CD4-positive, alpha-beta T cell treated with Interferon gamma for 1 hour (primary cell): Measurements from ENCODE around the gene LRRC3B.
"Not testable (repeated sequence)": the region's sequence is repeated elsewhere in the genome, so short reads cannot be mapped to it uniquely, and the experiment has no call there.

Experiments used
- DNase-seq: peaks from one replicate; pipeline ENCODE4 v3.0.0-alpha.2; 2020

Gene LRRC3B, protein sequence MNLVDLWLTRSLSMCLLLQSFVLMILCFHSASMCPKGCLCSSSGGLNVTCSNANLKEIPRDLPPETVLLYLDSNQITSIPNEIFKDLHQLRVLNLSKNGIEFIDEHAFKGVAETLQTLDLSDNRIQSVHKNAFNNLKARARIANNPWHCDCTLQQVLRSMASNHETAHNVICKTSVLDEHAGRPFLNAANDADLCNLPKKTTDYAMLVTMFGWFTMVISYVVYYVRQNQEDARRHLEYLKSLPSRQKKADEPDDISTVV

DNA sequence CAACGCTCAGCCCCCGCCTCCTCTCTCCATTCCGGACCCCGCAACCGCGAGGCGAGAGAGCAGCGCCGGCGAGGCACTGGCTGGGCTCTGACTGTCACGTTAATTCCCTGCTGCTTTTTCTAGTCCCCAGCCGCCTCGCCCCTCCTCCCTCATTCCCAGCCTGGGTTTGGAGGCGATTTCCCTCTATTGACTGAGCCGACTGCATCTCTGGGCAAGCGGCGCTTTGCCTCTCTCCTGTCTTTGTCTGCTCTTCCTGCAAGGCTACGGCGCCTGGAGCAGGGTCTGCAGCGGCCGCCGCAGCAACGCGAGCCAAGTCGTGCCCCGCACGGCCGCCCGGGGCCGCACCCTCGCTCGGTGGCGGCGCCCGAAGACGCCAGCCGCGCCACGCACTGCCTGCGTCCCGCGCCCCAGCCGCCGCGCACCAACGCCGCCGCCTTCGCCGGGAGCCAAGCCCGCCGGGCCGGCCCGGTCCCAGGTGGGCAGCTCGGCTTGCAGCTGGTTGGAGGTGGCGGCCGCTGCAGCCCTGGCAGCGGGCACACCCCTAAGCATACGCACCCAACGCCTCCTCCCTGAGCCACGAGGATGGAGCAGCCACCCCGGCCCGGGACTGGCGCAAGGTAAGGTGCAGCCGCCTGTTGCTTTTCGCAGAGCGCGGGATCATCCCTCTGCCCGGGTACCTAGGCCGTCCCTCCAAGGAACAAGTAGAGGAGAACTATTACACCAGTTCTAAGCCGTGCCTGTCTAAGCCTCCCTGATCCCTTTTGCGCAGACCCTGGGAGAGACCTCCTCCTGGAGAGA, at the start of gene LRRC3B:
LRRC3B (plus strand) TSS at position 152 of the 798 bp plus-strand sequence. CDS start 86,901 bp downstream, outside the sequence.
- DNase-seq = no peak

DNA sequence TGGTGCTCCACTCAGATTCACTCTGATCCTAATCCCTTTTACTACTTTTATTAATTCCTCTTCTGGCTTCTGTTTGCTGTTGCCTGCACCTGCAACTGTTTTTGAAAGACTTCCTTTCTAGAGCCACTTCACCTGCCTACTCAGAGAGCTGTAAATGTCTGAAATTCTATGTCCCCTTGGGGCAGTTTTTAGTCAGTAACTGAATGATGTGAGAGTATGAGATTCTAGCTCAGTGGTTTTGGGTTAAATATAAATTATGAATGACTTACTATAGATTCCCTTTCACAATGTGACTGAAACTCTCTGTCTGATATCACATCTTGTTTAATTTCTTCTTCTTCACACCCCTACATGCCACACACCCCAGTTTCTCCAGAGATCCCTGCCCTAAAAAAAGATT, 47.8 kb upstream of the LRRC3B start:
- no peak for DNase-seq

DNA sequence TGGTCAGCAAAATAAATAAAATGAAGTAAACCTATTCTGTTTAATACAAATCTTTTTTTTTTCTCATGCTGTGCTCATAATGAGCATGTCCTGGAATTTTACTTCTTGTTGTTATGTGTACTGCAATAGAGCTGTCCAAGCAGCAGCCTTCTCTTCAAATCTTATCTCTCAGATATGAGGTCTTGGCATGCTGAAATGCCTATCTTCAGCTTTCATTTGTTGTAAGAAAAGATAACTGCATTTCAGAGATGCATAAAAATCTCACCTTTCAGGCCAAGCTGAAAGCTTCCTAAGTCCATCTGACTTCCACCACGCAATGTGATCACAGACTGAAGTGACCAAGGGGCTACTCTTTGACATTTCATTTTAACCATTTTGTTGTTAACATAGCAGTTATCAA, 43.5 kb upstream of the LRRC3B start:
- DNase-seq = no peak

DNA sequence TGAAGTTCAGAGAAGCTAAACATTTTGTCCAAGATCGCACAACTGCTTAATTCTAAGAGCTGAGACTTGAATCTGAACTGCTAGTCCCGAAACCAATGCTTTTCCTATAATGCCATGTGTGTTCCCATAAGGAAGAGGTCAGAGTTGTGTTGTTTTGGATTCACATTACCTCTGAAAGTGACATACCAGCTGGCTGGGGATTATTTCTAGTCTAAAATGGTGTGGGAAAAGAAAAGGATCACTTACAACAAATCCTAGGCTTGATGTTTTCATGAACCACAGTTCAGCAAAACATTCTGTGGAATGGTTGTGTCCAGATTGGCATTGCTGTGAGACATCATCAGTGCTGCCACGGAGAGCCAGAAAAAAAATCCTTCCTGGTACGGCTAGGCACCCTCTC, 35.0 kb upstream of the LRRC3B start:
- no peak for DNase-seq

DNA sequence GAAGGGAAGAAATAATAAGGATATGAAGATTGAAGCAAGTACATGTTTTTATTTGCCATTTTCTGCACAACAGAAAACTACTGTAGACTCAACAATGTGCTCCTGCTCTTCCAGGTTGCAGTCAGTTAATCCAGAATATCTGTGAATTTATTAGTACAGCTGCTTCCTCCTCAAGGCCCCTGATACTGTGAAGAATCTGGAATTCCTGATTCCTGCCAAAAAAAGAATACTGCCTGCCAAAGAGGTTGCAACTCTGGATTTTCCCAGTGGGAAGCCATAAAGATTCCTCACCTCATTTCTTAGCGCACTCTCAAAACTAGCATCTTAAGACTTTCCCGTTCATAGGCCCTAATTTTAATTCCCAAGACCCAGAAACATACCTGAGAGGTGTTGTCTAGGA, 33.6 kb upstream of the LRRC3B start:
- no peak for DNase-seq

DNA sequence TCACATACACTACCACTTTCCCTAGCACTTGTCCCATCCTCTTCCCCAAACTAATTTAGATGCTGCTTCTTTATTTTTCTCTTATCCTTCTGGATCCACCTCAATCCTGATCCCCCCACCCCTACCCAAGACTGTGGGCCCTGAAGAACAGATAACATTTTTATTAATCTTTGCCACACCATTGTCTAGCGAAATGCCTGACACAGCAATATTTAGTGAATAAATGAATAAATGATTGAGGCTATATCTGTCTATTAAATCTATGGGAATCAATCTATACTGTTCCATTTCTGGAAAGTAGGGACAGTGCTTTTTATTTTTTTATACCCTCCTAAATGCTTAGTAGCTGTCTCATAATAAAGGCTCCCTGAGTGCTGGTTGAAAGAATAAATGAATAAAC, 32.9 kb upstream of the LRRC3B start:
- DNase-seq = no peak

DNA sequence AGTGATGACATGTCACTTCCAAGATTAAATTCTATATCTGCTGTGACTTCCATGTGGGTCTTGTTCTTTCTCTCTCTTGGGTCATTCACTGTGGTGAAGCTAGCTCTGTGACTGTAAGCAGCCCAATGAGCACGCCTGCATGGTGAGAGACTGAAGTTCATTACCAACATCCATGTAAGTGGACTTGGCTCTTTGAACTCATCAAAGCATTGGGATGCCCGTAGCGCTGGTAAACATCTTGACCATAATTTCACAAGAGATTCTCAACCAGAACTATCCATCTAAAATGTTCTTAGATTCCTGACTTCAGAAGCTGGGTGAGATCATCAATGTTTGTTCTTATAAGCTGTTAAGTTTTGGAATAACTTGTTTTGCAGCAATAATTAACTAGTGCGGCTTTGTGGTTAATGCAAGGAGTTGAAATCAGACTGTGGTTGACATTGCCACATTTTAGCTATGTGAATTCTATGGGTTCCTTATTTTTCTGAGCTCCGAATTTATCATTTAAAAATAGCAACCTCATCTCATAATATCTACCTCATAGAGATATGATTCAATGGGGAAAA, 31.6 kb upstream of the LRRC3B start:
- DNase-seq = no peak

DNA sequence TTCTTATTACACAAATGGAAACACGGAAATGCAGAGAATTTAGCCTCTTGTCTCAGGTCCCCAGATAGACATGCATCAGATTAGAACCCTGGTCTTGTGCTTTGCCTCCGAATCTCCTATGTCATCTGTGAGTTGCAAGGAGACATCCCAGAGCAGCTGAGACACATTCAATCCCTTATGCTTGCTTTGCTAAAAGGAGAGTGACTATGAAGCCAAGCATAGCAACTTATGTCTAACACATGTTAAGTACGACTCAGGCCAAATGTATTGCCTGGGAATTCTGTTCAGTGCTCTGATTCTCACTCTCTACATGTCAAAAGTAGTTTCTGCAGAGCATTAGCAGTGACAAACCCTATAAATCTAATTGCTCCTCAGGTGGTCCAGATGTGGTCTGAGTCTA, 30.6 kb upstream of the LRRC3B start:
- no peak for DNase-seq

DNA sequence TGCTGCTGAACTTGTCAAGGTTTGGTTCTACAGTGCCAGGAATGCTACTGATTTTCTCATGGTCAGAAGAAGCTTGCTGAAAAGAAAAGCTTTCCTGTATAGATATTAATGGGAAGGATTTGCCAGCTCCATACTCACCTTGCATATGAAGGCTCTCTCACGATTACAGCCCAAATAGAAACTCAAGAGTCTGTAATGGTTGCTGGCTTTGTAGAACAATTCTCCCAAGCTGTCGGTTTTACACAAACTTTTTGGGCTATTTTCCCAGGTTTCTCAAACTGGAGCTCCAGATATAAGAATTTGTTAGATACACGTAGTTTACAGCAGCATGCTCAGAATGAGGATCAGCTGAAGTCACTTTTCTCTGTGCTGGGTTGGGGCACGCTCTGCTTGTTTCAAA, 30.1 kb upstream of the LRRC3B start:
- DNase-seq = no peak

DNA sequence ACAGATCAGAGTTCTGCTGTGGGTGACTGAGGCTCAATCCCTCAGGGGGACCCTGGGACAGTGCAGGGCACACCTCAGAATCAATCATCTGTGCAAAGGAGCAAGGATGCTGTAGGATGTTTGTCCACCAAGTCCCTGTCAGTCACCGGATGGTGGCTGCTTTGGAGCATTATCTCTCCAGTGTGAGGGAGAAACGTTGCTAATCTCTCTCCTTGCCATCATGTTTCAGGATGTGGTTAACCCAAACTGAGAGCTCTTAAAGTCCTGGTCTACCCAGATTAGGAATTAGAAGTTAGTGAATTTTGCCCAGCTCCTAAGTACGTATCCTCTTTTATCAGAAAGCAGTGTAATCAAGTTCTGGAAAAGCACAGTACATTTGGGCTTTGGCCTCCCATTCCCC, 26.2 kb upstream of the LRRC3B start:
- DNase-seq = no peak

DNA sequence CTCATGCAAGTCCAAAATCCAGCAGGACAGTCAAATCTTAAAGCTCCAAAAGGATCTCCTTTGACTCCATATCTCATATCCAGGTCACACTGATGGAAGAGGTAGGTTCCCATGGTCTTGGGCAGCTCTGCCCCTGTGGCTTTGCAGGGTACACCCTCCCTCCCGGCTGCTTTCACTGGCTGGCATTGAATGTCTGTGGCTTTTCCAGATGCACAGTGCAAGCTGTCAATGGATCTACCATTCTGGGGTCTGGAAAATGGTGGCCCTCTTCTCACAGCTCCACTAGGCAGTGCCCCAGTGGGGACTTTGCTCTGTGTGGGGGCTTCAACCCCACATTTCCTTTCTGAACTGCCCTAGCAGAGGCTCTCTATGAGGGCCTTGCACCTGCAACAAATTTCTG, 19.3 kb upstream of the LRRC3B start:
- not testable (repeated sequence) for DNase-seq

DNA sequence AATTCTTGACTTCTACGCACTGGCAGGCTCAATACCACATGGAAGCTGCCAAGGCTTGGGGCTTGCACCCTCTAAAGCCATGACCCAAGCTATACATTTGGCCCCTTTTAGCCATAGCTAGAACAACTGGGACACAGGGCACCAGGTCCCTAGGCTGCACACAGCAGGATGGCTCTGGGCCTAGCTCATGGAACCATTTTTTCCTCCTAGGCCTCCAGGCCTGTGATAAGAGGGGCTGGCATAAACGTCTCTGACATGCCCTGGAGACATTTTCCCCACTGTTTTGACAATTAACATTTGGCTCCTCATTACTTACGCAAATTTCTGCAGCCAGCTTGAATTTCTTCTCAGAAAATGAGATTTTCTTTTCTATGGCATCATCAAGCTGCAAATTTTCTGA, 18.8 kb upstream of the LRRC3B start:
- not testable (repeated sequence) for DNase-seq

DNA sequence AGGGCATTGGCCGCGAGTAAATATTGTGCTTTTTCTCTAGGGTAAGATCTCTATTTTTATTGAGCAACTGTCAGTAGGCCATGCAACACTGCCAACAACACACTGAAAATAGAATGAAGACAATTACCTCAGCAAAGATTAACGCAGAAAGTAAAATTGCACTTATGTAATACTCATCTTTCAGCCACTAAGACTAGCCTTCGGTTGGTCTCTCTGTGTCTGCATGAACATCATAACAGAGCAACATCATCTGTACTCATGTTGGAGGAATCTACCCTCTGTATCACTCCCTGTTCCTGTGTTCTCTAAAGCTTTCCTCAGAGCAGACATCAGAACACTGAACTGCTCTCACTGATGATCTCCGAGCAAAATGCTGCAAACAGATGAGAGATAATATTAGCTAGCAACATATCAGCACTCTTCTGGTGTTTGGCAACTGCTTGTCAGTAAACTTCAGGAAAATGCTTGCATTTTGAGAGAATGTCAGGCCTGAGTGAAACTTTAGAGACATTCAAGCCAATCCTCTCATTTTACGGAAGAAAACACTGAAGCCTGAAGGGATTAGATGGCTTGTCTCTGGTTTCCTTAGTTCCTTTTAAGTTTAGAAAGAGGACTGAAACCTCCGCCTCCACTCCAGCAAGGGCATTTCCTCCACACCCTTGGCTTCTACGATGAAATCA, 8.4 kb upstream of the LRRC3B start:
- DNase-seq = no peak

DNA sequence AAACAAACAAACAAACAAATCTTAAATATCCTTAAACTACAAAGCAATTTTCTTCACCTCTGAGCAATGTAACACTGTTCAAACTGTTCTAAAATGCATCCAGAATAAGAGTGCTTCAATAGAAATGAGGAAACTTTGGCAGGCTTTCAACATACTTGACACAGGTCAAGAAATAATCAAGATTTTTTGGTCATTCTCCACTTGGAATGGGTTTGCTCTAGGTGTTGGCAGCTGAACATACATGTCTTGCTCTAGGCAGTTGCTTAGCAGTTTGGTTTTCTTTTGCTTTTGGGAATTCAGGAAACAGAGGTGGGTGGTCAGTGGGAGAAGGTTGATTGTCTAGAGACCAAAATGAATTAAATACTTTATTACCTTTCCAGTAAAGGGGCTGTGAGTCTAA, 1.4 kb upstream of the LRRC3B start:
- DNase-seq = no peak

DNA sequence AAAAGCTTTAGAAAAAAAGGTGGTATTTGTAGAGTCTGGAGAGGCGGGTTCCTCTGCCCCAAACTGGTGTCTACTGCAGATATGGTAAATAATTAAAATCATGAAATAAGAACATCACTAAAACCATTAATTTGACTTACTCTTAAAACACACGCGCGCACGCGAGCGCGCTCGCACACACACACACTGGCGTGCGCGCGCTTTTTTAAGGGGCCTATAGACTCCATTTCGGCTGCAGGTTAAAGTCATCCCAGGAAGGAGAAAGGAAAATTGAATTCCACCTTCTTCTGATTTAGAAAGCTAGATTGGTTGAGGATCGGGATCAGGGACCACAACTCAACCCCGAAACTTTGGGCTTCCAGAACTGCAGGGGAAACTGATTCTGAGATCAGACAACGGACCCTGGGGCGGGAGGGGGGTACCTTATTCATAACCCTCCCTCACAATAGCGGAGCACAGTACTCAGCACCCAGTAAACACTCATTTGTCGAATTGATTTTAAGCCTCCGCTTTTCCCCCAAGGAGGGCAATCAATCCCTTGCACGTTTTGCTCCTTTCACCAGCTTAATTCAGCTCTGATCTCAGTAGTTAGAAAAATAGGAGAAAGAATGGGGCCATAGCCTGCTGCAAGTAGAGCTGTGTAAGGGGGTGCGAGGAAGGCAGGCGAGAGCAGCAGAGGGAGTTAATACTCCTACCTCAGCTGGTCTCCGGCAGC, 509 bp upstream of the LRRC3B start:
- no peak for DNase-seq

DNA sequence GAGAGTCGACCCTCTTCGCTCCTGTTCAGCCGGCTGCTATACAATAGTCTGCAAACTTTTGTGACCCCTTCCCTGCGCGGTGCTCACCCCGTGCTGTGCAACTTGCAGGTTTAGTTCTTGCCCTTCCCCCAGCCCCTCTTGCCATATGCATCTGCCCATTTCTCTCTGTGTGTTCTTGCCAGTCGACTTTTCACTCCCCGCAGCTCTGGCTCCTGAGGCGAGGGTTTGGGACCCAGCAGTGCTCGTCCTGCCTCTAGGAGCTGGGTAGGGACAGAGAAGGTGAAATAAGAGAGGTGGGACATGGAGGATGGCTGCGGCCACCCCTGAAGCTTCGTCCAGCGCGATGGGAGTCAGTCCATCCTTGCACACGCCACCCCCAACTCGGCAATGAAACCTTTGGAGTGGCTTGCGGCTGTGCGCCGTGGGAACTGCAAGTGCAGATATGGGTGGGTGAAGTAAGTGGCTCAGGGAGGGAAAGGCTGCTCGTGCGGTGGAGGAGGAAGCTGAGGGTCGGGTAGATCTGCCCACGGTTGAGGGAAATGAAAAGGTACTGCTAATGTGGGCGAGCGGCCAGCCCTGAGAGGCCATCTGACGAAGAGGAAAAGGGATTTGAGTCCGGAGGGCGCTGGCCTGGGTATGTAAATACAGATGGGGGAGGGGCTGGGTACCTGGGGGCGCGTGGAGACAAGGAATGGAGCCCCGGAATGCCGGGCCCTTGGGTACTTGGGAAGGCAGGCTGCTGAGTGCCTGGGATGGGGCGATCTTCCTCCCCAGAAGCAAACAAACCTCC, 1.0 kb downstream of the LRRC3B start:
- no peak for DNase-seq

DNA sequence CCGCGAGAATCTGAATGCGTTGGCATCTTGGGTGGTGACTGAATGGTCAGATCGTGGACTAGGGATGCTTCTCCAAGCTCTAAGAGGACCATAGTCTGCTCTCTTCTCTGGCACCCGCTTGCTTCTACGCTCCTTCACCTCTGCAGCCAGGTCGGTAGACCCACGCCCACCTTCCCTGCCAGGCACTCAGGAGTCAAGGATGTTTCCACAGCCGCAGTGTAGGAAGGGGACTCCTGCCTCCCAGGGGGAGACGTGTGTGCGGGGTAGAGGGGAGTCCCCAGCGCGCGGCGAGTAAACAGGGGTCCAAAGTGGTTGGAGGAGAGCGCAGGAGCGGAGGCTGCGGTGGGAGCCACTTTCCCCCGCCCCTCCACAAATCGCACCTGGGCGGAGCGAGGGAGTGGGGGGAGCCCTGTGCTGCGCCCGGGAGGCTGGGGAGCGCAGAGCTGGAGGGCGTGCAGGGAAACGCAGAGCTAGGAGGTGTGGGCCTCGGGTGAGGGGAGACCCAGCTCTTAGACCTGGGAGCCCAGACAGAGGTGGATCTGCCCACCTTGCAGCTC, 1.7 kb downstream of the LRRC3B start:
- DNase-seq = no peak

DNA sequence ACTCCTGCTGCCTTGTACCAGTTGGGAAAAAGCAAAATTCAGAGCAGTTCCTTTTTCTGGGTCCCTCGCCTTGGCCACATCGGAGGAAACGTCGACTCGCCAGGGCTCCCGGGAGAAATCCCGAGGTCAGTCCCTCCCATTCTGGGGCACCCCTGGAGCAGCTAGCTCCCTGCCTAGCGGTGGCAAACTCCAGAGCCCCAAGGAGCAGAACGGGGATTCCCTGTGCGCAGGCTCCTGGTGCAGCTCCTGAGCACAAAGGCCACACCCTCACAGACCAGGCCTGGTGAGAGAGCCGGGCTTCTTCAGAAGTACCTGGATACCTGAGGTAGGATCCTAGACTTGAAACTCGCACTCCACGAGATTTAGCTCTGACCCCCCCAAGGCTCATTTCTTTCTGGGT, 2.6 kb downstream of the LRRC3B start:
- DNase-seq = no peak

DNA sequence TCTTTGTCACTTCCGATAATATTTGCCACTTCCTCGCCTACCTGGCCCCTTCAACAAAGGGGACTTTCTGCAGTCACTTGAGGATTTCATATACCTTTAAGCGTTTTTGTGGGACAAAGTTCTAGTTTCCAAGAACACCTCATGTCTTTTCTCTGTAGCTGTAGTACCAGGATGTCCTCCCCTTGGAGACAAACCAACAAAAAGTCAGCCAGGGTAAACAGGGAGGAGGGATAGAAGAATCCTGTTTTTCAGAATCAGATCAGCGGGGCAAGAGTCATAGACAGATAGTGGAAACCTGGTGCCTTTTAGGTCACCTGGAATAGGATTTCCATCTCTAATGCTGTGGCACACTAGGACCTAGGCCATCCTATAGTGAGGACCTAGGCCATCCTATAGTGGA, 4.5 kb downstream of the LRRC3B start:
- no peak for DNase-seq

DNA sequence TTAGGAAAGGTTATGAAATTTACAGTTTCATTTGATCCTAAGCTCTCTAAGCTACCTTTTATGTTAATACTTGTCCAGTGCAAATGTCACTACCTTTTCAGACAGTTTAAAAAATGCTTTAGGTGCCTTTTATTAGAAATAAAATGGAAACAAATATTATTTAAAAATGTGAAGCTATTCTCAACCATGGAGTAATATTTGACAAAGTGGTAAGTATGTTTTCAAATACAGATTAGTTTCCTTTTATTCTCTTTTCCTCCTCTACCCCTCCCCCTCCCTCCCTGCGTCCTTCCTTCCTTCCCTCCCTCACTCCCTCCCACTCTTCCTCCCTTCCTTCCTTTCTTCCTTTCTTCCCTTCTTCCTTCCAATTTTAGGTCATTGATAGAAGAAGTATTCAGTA, 6.3 kb downstream of the LRRC3B start:
- no peak for DNase-seq

DNA sequence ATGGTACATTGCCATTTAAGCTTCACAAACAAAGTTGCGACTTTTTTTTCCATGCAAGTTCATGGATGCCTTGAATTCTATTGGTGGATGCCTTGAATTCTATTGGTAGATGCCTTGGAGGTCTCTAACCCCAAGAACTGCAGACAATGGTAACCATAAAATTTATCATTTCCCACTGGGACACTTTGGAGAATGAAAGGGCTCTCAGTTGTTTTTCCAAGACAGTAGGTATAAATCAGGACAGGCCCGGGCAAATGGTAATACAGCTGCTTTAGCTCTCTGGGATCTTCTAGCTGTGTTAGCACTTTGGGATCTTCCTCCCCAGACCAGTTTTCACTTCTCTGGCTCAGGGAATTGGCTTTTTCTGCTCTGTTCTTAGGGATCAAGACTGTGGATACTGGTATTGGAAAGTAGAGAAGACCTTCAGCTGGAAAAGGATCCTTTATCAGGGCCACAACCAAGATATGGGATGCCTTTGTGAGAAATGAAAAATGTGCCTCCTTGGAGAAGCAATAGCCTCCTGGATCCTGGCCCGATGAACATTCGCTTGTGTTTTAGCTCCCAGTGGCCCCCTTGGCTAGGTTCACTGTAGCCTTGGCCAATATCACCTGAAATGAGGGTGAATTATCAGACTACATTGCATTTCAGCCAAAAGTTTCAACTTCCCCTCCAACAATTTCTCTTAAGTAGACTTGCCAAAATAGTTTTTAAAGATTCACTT, 8.3 kb downstream of the LRRC3B start:
- DNase-seq = no peak
